Suprapubic skin (tissue), 4 donors: ENCODE measurements around the gene FPGS.

Experiments used
- CTCF ChIP-seq, 2 donors: fragments of 200-600 bp in 1 of 2; fragments of 450-650 bp in 1 of 2; sonication (generic) in 1 of 2; IDR thresholded peaks; one replicate each; pipeline ENCODE4 v1.5.1; 2016 to 2019; ENCODE audit warnings: antibody characterized with exemption in 2 of 2, mild to moderate bottlenecking in 1 of 2, moderate library complexity in 1 of 2
- EP300 ChIP-seq: sonication (generic); formaldehyde crosslinking; IDR thresholded peaks from one replicate; pipeline ENCODE4 v1.6.1; 2017; ENCODE audit warnings: antibody characterized with exemption
- POLR2A ChIP-seq, 2 donors: fragments of 450-650 bp; IDR thresholded peaks; one replicate each; pipeline ENCODE4 v1.6.1; 2017; ENCODE audit warnings: antibody characterized with exemption in 2 of 2, mild to moderate bottlenecking in 2 of 2, moderate library complexity in 2 of 2
- POLR2AphosphoS5 ChIP-seq, 3 donors: sonication (generic); formaldehyde crosslinking; IDR thresholded peaks; one replicate each; pipeline ENCODE4 v1.6.1; 2017; ENCODE audit warnings: antibody characterized with exemption in 3 of 3

GRCh38 chr9:127825319-127826051 lies 22.8 kb downstream of the FPGS start:
- TF ChIP-seq POLR2A (IDR thresholded peaks at IDR 0.05) (no peak), CTCF (IDR thresholded peaks at IDR 0.05) (peak in 1 of 2 donors; percentile 32), POLR2AphosphoS5 (IDR thresholded peaks at IDR 0.05) (no peak), EP300 (no peak)
